ENCODE measurements around the gene SCFD2. TPM values are rescaled to one million over a fixed set of nuclear protein-coding genes. Genes with fewer than 3 reads are reported as not detected.

SCFD2 gene
- total and polyA plus RNA-seq, 5 donors from 2014 or later, result 15.0 to 23.9 (median 16.3) TPM

DNA sequence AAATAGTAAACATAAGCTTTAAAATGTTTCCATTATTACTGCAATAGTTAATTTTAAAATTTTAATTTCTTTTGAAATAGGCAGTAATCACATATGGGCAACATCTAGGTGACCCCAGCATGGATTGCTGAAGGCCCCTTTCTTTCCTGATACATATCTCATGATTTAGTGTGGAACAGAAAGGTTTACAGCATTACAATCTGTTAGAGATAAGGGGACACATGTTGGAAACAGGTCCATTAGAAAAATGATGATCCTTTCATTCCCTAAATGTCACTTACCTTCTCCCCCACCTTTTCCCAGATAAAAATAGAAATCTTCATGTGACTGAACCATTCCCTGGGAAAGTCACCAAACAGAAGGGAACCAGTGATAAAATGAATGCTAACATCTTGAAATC is 413.3 kb downstream of the SCFD2 start:
- Histone ChIP-seq H3K4me1 (ENCODE audit: control insufficient read depth, insufficient read depth, low read length, poor library complexity, severe bottlenecking) (no peaks in the 10 kb centered on the region), H3K27me3 (ENCODE audit: control insufficient read depth, insufficient read depth, low read length) (no peaks in the 10 kb centered on the region), H3K4me3 (ENCODE audit: low read depth, low read length) (no peak overlapping the region), H3K36me3 (ENCODE audit: control insufficient read depth, insufficient read depth, low read length) (no peaks in the 10 kb centered on the region), H3K9me3 (ENCODE audit: control insufficient read depth in 2 of 2, low read length in 2 of 2) (no peaks in the 10 kb centered on the region), H3K27ac (ENCODE audit: insufficient read depth, low read length, poor library complexity, severe bottlenecking) (no peak overlapping the region)
- H3K4me1 Mint-ChIP-seq, result no peaks in the 10 kb centered on the region
- no peaks in the 10 kb centered on the region for H3K9me3 Mint-ChIP-seq
- H3K4me3 Mint-ChIP-seq, result no peak overlapping the region
- H3K27ac Mint-ChIP-seq, result no peak overlapping the region
- DNase-seq (no peak), ATAC-seq (ENCODE audit: low read depth in 2 of 2) (no peak)
- H3K36me3 Mint-ChIP-seq, result peaks cover 28% of the 10 kb centered on the region
- H3K27me3 Mint-ChIP-seq, result no peaks in the 10 kb centered on the region

DNA sequence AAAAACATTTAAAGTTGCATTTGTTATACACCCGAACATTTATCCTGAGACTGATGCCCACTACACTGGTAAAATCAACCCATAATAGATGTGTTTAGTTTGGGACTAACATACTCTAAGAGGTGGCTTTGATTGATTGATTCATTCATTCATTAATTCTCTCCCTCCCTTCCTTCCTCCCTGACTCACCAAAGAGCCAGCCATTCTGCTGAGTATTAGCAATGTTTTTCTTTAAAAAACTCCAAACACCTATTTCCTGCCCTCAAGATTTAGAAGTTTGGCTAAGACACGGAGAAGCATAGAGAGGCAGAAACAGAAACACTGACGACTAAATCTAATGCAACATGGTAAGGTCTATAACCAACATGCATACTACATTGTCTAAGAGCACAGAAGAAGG is 414.8 kb downstream of the SCFD2 start:
- DNase-seq, result no peak
- Histone ChIP-seq H3K4me1 (ENCODE audit: control insufficient read depth, insufficient read depth, low read length, poor library complexity, severe bottlenecking) (no peaks in the 10 kb centered on the region), H3K27ac (ENCODE audit: insufficient read depth, low read length, poor library complexity, severe bottlenecking) (no peak overlapping the region), H3K36me3 (ENCODE audit: control insufficient read depth, insufficient read depth, low read length) (no peaks in the 10 kb centered on the region), H3K4me3 (ENCODE audit: low read depth, low read length) (no peak overlapping the region), H3K27me3 (ENCODE audit: control insufficient read depth, insufficient read depth, low read length) (no peaks in the 10 kb centered on the region), H3K9me3 (ENCODE audit: control insufficient read depth in 2 of 2, low read length in 2 of 2) (no peaks in the 10 kb centered on the region)
- Mint-ChIP-seq H3K9me3 (no peaks in the 10 kb centered on the region), H3K36me3 (peaks cover 24% of the 10 kb centered on the region), H3K4me3 (no peak overlapping the region), H3K27ac (no peak overlapping the region), H3K4me1 (no peaks in the 10 kb centered on the region), H3K27me3 (no peaks in the 10 kb centered on the region)
- ATAC-seq (ENCODE audit: low read depth in 2 of 2), result no peak

DNA sequence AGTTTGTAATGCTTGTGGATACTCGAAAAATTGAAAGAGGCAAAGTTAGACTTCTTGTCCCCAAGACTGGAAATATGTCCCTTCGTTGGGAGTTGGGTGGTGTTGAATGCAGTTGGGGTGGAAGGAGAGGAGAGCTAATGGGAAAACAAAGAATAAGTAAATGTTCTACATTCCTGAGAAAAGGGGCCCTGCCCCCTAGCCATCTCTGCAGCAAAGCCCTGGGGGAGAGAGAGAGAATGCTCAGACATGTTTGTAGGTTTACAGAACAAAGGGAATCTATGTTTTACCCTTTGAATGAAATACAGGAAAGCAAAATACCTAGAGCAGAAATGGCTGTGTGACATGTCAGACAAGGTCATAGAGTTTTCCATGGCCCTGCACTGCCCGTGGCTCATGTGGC is 415.6 kb downstream of the SCFD2 start:
- Mint-ChIP-seq H3K27ac (no peak overlapping the region), H3K4me3 (no peak overlapping the region), H3K36me3 (peaks cover 24% of the 10 kb centered on the region), H3K27me3 (no peaks in the 10 kb centered on the region), H3K4me1 (no peaks in the 10 kb centered on the region), H3K9me3 (no peaks in the 10 kb centered on the region)
- ATAC-seq (ENCODE audit: low read depth in 2 of 2) (no peak), DNase-seq (no peak)
- H3K9me3 ChIP-seq (ENCODE audit: control insufficient read depth in 2 of 2, low read length in 2 of 2), result no peaks in the 10 kb centered on the region
- H3K4me1 ChIP-seq (ENCODE audit: control insufficient read depth, insufficient read depth, low read length, poor library complexity, severe bottlenecking), result no peaks in the 10 kb centered on the region
- no peak overlapping the region for H3K4me3 ChIP-seq (ENCODE audit: low read depth, low read length)
- H3K27ac ChIP-seq (ENCODE audit: insufficient read depth, low read length, poor library complexity, severe bottlenecking), result no peak overlapping the region
- H3K36me3 ChIP-seq (ENCODE audit: control insufficient read depth, insufficient read depth, low read length), result no peaks in the 10 kb centered on the region
- no peaks in the 10 kb centered on the region for H3K27me3 ChIP-seq (ENCODE audit: control insufficient read depth, insufficient read depth, low read length)

DNA sequence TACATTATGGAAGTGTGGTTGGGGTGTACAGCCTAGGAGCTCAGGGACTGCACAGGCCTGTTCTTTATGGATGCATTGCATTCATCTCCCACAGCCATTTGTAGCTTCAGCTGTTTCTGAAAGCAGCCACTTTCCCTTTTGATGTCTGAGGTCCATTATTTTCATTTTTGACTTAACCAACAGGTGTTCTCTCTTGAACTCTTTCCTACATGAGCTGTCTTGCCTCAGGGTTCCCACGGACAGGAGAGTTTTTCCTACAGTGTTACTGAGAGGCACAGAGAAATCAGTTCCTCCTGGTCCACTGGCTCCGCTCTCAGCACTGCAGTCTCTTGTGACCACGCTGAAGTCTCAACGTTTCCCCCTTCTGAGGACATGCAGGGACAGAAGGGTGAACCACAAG is 416.5 kb downstream of the SCFD2 start:
- no peaks in the 10 kb centered on the region for H3K9me3 Mint-ChIP-seq
- H3K27me3 Mint-ChIP-seq, result no peaks in the 10 kb centered on the region
- H3K27ac Mint-ChIP-seq, result no peak overlapping the region
- ATAC-seq (ENCODE audit: low read depth in 2 of 2) (no peak), DNase-seq (no peak)
- no peaks in the 10 kb centered on the region for H3K4me1 Mint-ChIP-seq
- Histone ChIP-seq H3K4me1 (ENCODE audit: control insufficient read depth, insufficient read depth, low read length, poor library complexity, severe bottlenecking) (no peaks in the 10 kb centered on the region), H3K27me3 (ENCODE audit: control insufficient read depth, insufficient read depth, low read length) (no peaks in the 10 kb centered on the region), H3K36me3 (ENCODE audit: control insufficient read depth, insufficient read depth, low read length) (no peaks in the 10 kb centered on the region), H3K9me3 (ENCODE audit: control insufficient read depth in 2 of 2, low read length in 2 of 2) (no peaks in the 10 kb centered on the region), H3K4me3 (ENCODE audit: low read depth, low read length) (no peak overlapping the region), H3K27ac (ENCODE audit: insufficient read depth, low read length, poor library complexity, severe bottlenecking) (no peak overlapping the region)
- H3K36me3 Mint-ChIP-seq, result peaks cover 20% of the 10 kb centered on the region
- no peak overlapping the region for H3K4me3 Mint-ChIP-seq

DNA sequence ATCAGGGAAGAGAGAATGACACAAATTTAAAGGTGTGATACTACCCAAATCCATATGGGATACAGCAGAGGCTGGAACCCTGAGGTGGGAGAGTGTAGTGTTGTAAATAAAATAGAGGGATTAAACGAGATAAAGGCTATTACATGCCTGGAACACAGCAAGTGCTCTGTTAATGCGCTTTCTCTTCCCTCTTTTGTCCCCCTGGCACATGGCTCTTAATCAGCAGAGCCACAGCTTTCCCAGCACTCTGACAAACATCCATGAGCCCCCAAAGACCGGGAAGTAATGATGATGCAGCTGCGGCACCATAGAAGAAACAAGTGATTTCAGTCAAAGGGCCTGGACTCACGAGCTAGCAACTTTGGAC is 417.8 kb downstream of the SCFD2 start:
- no peak overlapping the region for H3K27ac Mint-ChIP-seq
- H3K4me3 ChIP-seq (ENCODE audit: low read depth, low read length), result no peak overlapping the region
- H3K27me3 Mint-ChIP-seq, result no peaks in the 10 kb centered on the region
- no peaks in the 10 kb centered on the region for H3K36me3 ChIP-seq (ENCODE audit: control insufficient read depth, insufficient read depth, low read length)
- H3K27ac ChIP-seq (ENCODE audit: insufficient read depth, low read length, poor library complexity, severe bottlenecking), result no peak overlapping the region
- H3K27me3 ChIP-seq (ENCODE audit: control insufficient read depth, insufficient read depth, low read length), result no peaks in the 10 kb centered on the region
- H3K4me1 ChIP-seq (ENCODE audit: control insufficient read depth, insufficient read depth, low read length, poor library complexity, severe bottlenecking), result no peaks in the 10 kb centered on the region
- no peaks in the 10 kb centered on the region for H3K4me1 Mint-ChIP-seq
- ATAC-seq (ENCODE audit: low read depth in 2 of 2) (no peak), DNase-seq (no peak)
- no peaks in the 10 kb centered on the region for H3K9me3 Mint-ChIP-seq
- H3K36me3 Mint-ChIP-seq, result peaks cover 13% of the 10 kb centered on the region
- H3K4me3 Mint-ChIP-seq, result no peak overlapping the region
- H3K9me3 ChIP-seq (ENCODE audit: control insufficient read depth in 2 of 2, low read length in 2 of 2), result no peaks in the 10 kb centered on the region

DNA sequence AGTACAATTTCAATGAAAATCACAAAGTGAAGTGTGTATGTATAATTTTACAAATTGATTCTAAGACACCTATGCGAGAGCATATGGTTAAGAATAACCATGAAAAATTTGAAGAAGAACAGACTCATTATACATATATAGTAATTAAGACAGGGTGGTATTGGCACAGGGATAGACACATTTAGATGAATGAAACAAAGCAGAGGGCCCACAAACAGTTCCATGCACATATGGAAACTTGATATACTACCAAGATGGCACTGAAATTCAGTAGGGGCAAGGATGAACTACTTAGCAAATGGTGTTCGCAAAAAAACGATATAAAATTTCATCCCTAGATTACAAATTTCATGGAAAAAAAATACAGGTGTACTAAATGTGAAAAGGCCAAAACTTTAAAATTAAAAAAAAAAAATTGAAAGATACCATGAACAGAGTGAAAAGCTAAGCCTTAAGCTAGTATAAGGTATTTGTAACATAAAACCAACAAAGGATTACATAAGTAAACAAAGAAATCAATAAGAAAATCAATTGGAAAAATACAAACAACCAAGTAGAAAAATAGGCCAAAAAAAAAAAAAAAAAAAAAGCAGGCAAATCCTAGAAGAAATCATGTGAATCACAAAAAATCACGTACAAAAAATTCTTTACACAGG is 418.3 kb downstream of the SCFD2 start:
- H3K36me3 ChIP-seq (ENCODE audit: control insufficient read depth, insufficient read depth, low read length), result no peaks in the 10 kb centered on the region
- no peaks in the 10 kb centered on the region for H3K27me3 ChIP-seq (ENCODE audit: control insufficient read depth, insufficient read depth, low read length)
- ATAC-seq (ENCODE audit: low read depth in 2 of 2) (no peak), DNase-seq (no peak)
- H3K4me1 ChIP-seq (ENCODE audit: control insufficient read depth, insufficient read depth, low read length, poor library complexity, severe bottlenecking), result no peaks in the 10 kb centered on the region
- H3K4me1 Mint-ChIP-seq, result no peaks in the 10 kb centered on the region
- H3K9me3 Mint-ChIP-seq, result no peaks in the 10 kb centered on the region
- H3K27ac ChIP-seq (ENCODE audit: insufficient read depth, low read length, poor library complexity, severe bottlenecking), result no peak overlapping the region
- no peak overlapping the region for H3K4me3 ChIP-seq (ENCODE audit: low read depth, low read length)
- no peak overlapping the region for H3K4me3 Mint-ChIP-seq
- peak overlapping the region in 1 of 3 donors; percentile 65 for H3K27ac Mint-ChIP-seq
- H3K27me3 Mint-ChIP-seq, result no peaks in the 10 kb centered on the region
- H3K9me3 ChIP-seq (ENCODE audit: control insufficient read depth in 2 of 2, low read length in 2 of 2), result no peaks in the 10 kb centered on the region
- peaks cover 11% of the 10 kb centered on the region for H3K36me3 Mint-ChIP-seq

DNA sequence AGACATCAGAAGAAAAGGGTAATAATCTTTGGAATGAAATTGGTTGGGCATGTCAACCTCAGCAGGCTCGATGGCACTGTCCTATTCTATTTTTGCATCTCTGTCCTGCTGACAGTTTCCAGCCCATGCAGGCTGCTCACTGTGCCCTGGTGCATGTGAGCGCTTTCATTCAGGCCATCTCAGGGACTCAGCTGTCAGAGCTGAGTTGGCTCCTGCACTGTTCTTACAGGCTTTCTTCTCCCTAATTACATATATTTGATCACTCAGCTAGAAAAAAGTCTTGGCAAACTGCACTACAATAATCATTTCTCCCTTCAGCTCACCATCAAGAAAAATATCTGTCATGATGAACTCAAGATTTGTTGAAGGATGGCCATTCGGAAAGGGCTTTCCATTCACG is 419.0 kb downstream of the SCFD2 start:
- H3K36me3 Mint-ChIP-seq, result peaks cover 11% of the 10 kb centered on the region
- H3K4me1 ChIP-seq (ENCODE audit: control insufficient read depth, insufficient read depth, low read length, poor library complexity, severe bottlenecking), result no peaks in the 10 kb centered on the region
- H3K36me3 ChIP-seq (ENCODE audit: control insufficient read depth, insufficient read depth, low read length), result no peaks in the 10 kb centered on the region
- H3K27ac ChIP-seq (ENCODE audit: insufficient read depth, low read length, poor library complexity, severe bottlenecking), result no peak overlapping the region
- no peak for DNase-seq
- ATAC-seq (ENCODE audit: low read depth in 2 of 2), result no peak
- H3K4me1 Mint-ChIP-seq, result no peaks in the 10 kb centered on the region
- no peak overlapping the region for H3K27ac Mint-ChIP-seq
- H3K9me3 ChIP-seq (ENCODE audit: control insufficient read depth in 2 of 2, low read length in 2 of 2), result no peaks in the 10 kb centered on the region
- H3K27me3 Mint-ChIP-seq, result no peaks in the 10 kb centered on the region
- no peak overlapping the region for H3K4me3 Mint-ChIP-seq
- no peaks in the 10 kb centered on the region for H3K9me3 Mint-ChIP-seq
- H3K4me3 ChIP-seq (ENCODE audit: low read depth, low read length), result no peak overlapping the region
- no peaks in the 10 kb centered on the region for H3K27me3 ChIP-seq (ENCODE audit: control insufficient read depth, insufficient read depth, low read length)

DNA sequence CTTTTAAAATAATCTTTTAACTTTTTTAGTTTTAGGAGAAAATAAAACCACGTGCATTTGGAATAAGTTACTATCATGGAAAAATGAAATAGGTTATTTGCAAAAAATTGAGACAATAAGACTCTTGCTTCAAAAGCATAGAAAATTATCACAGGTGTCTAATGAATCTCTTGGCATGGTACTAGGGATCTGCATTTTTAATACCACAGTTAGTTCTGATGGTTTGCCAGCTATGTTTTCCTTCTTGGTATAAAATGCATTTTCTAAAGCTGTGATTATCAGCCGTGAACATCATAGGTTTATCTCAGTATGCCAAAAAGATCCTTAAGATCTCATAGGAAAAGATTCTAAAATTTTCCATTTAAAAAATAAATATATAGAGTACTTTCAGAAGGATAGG is 419.9 kb downstream of the SCFD2 start:
- peaks cover 8% of the 10 kb centered on the region for H3K36me3 Mint-ChIP-seq
- Histone ChIP-seq H3K4me3 (ENCODE audit: low read depth, low read length) (no peak overlapping the region), H3K4me1 (ENCODE audit: control insufficient read depth, insufficient read depth, low read length, poor library complexity, severe bottlenecking) (no peaks in the 10 kb centered on the region), H3K36me3 (ENCODE audit: control insufficient read depth, insufficient read depth, low read length) (no peaks in the 10 kb centered on the region), H3K27ac (ENCODE audit: insufficient read depth, low read length, poor library complexity, severe bottlenecking) (no peak overlapping the region), H3K27me3 (ENCODE audit: control insufficient read depth, insufficient read depth, low read length) (no peaks in the 10 kb centered on the region), H3K9me3 (ENCODE audit: control insufficient read depth in 2 of 2, low read length in 2 of 2) (no peaks in the 10 kb centered on the region)
- no peak overlapping the region for H3K4me3 Mint-ChIP-seq
- H3K4me1 Mint-ChIP-seq, result no peaks in the 10 kb centered on the region
- ATAC-seq (ENCODE audit: low read depth in 2 of 2) (no peak), DNase-seq (no peak)
- H3K27me3 Mint-ChIP-seq, result no peaks in the 10 kb centered on the region
- H3K27ac Mint-ChIP-seq, result no peak overlapping the region
- H3K9me3 Mint-ChIP-seq, result no peaks in the 10 kb centered on the region

Measured in CD4-positive, CD25-positive, alpha-beta regulatory T cell (primary cell).